IPS-18c (cell line): ENCODE measurements around the gene TPI1.
A peak's percentile ranks its signal among the peaks of the same experiment; 100 is the strongest.

Experiments
- H3K4me3 ChIP-seq: 2 replicates; pipeline ENCODE4 v1.7.0; 2013; ENCODE audit warnings: low read depth, mild to moderate bottlenecking, low read length, moderate library complexity; ENCODE audit not compliant: insufficient read depth
- H3K9me3 ChIP-seq: one replicate; pipeline ENCODE4 v1.6.1; 2013; ENCODE audit warnings: mild to moderate bottlenecking, low read length, moderate library complexity; ENCODE audit not compliant: control insufficient read depth, insufficient read depth

Gene TPI1

GRCh38 chr12:6826734-6827436, 40.4 kb upstream of the TPI1 start:
- Histone ChIP-seq H3K9me3 (no peaks in the 10 kb centered on the region), H3K4me3 (peak overlapping the region; percentile 30)

GRCh38 chr12:6827437-6827911, 39.9 kb upstream of the TPI1 start:
- H3K9me3 ChIP-seq, result no peaks in the 10 kb centered on the region
- H3K4me3 ChIP-seq, result peak overlapping the region; percentile 30

- Histone ChIP-seq H3K4me3 (peak within 1 kb of the TSS; percentile 99), H3K9me3 (no peaks in the 10 kb centered on the region)
Measured at GRCh38 chr12:6827982-6828780, 39.1 kb upstream of the TPI1 start, which contains the start of gene P3H3. Gene P3H3 (plus strand): TSS chr12:6828407. CDS start chr12:6828441, 34 bp downstream.

GRCh38 chr12:6828781-6829535, 38.4 kb upstream of the TPI1 start:
- peak overlapping the region; percentile 99 for H3K4me3 ChIP-seq

GRCh38 chr12:6829536-6830220, 37.7 kb upstream of the TPI1 start:
- no peaks in the 10 kb centered on the region for H3K9me3 ChIP-seq
- peak overlapping the region; percentile 99 for H3K4me3 ChIP-seq

More at GRCh38 chr12:6828781-6829535, 38.4 kb upstream of the TPI1 start:
- H3K9me3 ChIP-seq, result no peaks in the 10 kb centered on the region

GRCh38 chr12:6830286-6830890, 36.9 kb upstream of the TPI1 start:
- H3K4me3 ChIP-seq, result peak overlapping the region; percentile 99; the same call in 1 of the 2 replicates

GRCh38 chr12:6830999-6831398, 36.3 kb upstream of the TPI1 start:
- H3K9me3 ChIP-seq, result no peaks in the 10 kb centered on the region
- no peak overlapping the region for H3K4me3 ChIP-seq

More at GRCh38 chr12:6830286-6830890, 36.9 kb upstream of the TPI1 start:
- H3K9me3 ChIP-seq, result no peaks in the 10 kb centered on the region

GRCh38 chr12:6831450-6831995, 35.8 kb upstream of the TPI1 start:
- H3K4me3 ChIP-seq, result no peak overlapping the region; the same call in 1 of the 2 replicates
- H3K9me3 ChIP-seq, result no peaks in the 10 kb centered on the region

- no peak overlapping the region for H3K4me3 ChIP-seq
- H3K9me3 ChIP-seq, result no peaks in the 10 kb centered on the region
Measured at GRCh38 chr12:6832125-6832524, 35.2 kb upstream of the TPI1 start.

GRCh38 chr12:6833189-6833890, 34.0 kb upstream of the TPI1 start:
- no peaks in the 10 kb centered on the region for H3K9me3 ChIP-seq
- no peak overlapping the region for H3K4me3 ChIP-seq

- Histone ChIP-seq H3K9me3 (no peaks in the 10 kb centered on the region), H3K4me3 (no peak overlapping the region)
Measured at GRCh38 chr12:6834254-6834653, 33.1 kb upstream of the TPI1 start.

- Histone ChIP-seq H3K9me3 (no peaks in the 10 kb centered on the region), H3K4me3 (no peak overlapping the region)
Measured at GRCh38 chr12:6834873-6835272, 32.5 kb upstream of the TPI1 start.

- no peak overlapping the region for H3K4me3 ChIP-seq
- H3K9me3 ChIP-seq, result no peaks in the 10 kb centered on the region
Measured at GRCh38 chr12:6836851-6837250, 30.5 kb upstream of the TPI1 start.

- Histone ChIP-seq H3K9me3 (no peaks in the 10 kb centered on the region), H3K4me3 (no peak overlapping the region)
Measured at GRCh38 chr12:6837370-6838060, 29.8 kb upstream of the TPI1 start.

- Histone ChIP-seq H3K4me3 (no peak overlapping the region), H3K9me3 (no peaks in the 10 kb centered on the region)
Measured at GRCh38 chr12:6838854-6839253, 28.5 kb upstream of the TPI1 start.
